ENCODE measurements around the gene MPZL2.

GRCh38 chr11:118213201-118213600 is 50.9 kb downstream of the MPZL2 start:
- TF ChIP-seq, protein P1, sequence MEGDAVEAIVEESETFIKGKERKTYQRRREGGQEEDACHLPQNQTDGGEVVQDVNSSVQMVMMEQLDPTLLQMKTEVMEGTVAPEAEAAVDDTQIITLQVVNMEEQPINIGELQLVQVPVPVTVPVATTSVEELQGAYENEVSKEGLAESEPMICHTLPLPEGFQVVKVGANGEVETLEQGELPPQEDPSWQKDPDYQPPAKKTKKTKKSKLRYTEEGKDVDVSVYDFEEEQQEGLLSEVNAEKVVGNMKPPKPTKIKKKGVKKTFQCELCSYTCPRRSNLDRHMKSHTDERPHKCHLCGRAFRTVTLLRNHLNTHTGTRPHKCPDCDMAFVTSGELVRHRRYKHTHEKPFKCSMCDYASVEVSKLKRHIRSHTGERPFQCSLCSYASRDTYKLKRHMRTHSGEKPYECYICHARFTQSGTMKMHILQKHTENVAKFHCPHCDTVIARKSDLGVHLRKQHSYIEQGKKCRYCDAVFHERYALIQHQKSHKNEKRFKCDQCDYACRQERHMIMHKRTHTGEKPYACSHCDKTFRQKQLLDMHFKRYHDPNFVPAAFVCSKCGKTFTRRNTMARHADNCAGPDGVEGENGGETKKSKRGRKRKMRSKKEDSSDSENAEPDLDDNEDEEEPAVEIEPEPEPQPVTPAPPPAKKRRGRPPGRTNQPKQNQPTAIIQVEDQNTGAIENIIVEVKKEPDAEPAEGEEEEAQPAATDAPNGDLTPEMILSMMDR (IDR thresholded peaks at IDR 0.05 in 4 of 5, conservative IDR thresholded peaks at IDR 0.05 in 1 of 5), result no peak
- no peak for TF ChIP-seq POLR2A (IDR thresholded peaks at IDR 0.05)

Data from gastrocnemius medialis (tissue), 4 donors.